Measurements from ENCODE around the gene CD8A.
"Not testable (repeated sequence)": the region's sequence is repeated elsewhere in the genome, so short reads cannot be mapped to it uniquely, and the experiment has no call there.

Gene CD8A

DNA sequence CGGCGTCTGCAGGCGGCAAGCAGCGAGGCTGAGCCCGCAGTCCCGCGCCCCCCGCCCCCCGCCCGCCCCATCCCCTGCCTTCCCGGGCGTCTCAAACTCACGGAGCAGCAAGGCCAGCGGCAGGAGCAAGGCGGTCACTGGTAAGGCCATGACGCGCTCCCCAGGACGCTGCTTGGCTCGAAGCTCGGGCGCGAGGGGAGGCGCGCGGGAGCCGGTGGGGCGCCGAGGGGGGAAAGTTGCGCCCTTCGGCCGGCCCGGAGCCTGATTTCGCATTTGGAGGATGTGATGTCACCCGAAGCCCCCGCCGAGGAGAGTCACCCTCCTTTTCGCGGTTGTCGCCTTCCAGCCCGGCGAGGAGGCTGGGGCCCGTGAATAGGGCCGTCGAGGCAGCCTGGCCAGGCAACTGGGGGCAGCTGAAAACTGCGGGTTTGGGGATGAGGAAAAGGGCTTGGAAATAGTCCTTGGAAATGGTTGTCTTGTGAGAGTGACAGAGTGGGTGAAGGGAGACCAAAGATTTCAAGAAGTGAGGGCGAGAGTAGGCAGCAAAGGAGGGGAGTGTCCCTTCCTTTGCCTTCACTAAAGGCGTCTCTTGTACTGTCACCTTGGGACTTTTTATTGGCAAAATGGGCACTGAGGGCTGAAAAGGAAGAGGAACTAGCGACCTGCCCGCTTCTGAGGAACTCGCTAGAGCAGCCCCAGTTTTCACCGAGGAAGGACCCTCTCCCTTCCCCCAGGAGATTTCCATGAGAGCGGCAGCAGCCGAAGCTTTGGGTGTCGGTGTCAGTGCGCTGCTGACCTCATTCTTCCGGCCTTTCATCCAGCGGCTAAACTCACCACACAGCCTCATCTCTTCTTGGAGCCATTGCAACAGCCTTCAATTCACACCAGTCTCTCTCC, at the start of gene CD8A:
Gene CD8A, minus strand, starts transcription at position 238 of the 897 bp plus-strand sequence. Its CDS starts 88 bp downstream, at position 150.
- no peak for DNase-seq

GRCh38 chr2:86839871-86840548, 49.3 kb upstream of the CD8A start:
- DNase-seq, result not testable (repeated sequence)

DNA sequence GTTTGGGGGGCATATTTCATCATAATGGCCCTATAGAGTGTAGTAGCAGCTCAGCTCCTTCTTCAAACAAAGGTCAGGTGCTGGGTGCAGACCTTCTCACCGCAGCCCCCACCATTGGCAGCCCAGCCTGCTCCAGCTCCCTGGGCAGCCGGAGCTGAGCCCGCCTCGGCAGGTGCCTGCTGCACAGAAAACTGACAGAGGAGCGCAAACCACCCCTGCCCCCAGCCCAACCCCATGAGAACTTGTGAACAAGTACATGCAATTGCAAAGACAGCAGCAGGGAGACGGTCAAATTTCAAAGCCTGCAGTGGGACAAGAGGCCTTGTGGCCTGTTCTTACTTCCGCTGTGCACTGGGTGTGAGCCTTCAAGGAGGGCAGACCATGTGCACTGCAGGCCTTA, 48.7 kb upstream of the CD8A start:
- not testable (repeated sequence) for DNase-seq

GRCh38 chr2:86837714-86838113, 47.0 kb upstream of the CD8A start:
- not testable (repeated sequence) for DNase-seq

- peak; percentile 75 for DNase-seq
These were observed 46.4 kb upstream of the CD8A start for GRCh38 chr2:86836915-86837695.

DNA sequence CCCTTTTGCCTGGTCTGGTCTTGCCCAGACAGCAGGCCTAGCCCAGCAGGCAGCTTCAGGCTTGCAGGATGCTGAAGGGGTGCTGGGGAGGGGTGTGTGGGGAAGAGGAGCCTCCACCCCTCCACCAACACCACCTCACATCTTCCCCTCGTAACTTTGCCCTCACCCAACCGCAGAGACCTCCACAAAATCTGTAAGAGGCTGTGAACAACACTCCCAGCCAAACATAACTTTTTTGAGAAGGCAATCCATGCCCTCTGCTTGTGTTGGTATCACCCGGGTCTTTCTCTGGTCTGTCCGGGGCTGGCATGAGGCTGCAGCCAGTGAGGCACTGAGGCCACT, 44.8 kb upstream of the CD8A start:
- DNase-seq, result not testable (repeated sequence)

DNA sequence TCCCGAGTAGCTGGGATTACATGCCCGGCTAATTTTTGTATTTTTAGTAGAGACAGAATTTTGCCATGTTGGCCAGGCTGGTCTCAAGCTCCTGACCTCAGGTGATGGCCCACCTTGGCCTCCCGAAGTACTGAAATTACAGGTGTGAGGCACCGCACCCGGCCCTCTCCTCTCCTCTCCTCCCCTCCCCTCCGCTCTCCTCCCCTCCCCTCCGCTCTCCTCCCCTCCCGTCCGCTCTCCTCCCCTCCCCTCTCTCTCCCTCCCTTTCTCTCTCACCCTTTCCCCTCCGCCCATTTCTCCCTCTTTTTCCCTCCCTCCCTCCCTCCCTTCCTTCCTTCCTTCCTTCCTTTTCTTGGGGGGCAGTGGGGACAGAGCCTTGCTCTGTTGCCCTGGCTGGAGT, 42.6 kb upstream of the CD8A start:
- DNase-seq, result no peak

GRCh38 chr2:86832334-86833096, 41.8 kb upstream of the CD8A start:
- no peak for DNase-seq

DNA sequence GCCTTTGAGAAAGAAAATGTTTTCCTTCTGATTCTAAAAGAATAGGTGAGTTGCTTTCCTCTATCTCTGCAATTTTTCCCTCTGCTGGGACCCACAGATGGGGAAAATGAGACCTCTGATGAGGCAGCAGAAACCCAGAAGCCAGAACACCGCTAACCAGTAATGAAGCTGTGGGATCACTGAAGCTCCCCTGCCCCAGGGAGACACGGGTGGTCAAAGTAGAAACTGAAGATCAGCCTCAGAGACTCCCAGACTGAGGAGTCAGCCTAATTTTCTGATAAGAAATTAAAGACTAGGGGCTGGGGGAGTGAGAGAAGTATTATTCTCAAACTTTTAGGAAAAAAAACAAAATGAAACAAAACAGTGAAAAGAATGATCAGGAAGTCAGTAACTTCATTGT, 40.8 kb upstream of the CD8A start:
- DNase-seq, result no peak

GRCh38 chr2:86826951-86827350, 36.2 kb upstream of the CD8A start:
- no peak for DNase-seq

DNA sequence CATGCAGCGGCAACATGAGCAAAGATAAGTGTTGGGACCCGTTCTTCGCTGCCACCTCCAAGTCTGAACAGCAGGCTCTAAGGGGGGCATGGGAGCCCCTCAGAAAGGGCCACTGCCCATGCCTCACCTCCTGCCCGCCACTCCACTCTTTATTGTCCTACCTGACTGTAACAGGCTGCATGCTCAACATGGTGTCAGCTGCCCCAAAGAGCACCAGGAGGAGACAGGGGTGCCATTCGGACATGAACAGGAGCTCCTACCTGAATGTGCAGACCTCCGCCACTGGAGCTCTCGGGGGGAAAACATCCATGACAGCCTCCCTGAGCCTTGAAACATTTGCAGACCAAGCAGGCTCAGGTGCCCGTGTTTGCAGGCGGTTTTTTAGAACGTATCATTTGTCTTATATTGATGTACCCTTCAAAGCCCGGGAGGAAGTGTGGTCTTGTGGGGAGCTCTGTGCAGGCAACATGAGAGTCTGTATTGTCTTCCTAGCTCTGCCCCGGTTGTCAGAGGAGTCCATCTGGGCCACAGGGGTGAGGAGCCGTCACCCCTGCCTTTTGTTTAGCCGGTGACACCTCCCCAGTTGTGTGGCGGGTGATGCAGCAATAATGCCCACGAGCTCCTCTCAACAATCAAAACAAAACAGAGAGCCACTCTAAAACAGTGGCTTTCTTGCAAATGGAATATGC, 35.1 kb upstream of the CD8A start:
- no peak for DNase-seq

- no peak for DNase-seq
These were observed 34.5 kb upstream of the CD8A start for GRCh38 chr2:86825036-86825692.

- no peak for DNase-seq
These were observed 32.1 kb upstream of the CD8A start for GRCh38 chr2:86822668-86823345.

DNA sequence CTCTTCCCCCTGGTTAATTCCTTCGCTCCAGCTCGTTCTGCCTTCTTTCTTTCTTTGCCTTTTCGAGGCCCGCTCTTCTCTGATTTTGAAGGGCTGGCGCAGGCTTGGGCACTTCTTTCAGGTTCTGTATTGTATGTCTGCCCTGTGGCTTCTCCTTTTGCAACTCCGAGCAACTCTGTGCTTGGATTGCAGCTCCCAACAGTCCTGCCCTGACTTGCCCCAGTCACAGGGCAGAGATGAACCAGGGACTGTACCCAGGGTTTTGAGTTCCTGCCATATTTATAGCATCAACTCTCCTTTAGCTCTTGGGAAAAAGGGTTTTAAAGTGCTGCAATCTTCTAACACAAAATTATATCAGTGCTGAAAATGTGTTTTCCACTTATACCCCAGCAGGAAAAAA, 31.1 kb upstream of the CD8A start:
- DNase-seq, result no peak

DNA sequence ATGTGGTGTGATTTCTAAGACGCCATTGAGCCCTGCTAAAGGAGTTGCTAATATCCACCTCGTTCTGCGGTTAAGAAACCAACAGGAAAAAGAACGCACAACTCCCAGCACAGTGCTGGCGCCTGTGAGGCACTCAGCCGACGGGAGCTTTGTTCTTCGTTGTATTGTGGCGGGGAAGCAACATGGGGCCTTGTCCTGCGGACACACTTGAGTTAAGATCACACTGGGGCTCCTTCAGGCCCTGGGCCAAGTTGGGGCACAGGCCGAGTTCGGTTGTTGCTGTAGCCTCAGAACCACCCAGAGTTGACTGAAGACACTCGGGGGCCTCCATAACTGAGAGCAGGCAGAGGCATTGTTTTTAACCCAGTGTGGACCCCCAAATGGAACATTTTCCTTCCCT, 30.6 kb upstream of the CD8A start:
- no peak for DNase-seq

GRCh38 chr2:86818957-86819356, 28.2 kb upstream of the CD8A start:
- no peak for DNase-seq

DNA sequence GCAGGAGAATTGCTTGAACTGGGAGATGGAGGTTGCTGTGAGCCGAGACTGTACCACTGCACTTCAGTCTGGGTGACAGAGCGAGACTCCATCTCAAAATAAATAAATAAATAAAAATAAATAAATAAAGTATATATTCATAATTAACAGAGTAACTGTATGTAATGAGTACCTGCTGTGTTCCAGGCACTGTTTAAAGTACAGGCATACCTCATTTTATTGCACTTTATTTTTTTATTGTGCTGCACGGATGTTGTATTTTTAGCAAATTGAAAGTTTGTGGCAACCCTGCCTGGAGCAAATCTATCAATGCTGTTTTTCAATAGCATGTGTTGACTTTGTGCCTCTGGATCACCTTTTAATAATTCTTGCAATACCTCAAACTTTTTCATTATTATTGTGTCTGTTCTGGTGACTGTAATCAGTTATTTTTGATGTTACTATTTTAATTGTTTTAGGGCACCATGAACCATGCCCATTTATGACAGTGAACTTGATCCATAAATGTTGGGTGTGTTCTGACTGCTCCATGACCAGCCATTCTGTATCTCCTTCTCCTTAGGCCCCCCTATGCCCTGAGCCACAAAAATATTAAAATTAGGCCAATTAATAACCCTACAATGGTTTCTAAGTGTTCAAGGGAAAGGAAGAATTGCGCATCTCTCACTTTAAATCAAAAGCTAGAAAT, 27.5 kb upstream of the CD8A start:
- no peak for DNase-seq

DNA sequence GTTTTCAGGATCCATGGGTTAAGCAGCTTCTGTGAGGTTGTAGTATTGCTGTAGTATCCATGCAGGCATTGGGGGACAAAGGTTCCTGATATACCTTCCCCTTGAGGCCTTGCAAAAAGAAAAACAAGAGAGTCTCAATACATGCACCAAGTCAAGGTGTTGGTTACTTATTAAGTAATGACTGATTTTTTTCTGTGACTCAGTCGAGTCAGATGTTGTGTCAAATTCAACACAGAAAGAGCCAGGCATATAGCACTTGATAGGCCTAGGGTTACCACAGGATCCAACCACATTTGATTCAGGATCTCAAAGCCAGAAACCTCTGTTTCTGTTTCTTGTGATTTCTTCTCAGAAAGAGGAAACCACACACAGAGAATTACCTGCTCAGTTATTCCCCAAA, 24.9 kb upstream of the CD8A start:
- DNase-seq, result no peak

DNA sequence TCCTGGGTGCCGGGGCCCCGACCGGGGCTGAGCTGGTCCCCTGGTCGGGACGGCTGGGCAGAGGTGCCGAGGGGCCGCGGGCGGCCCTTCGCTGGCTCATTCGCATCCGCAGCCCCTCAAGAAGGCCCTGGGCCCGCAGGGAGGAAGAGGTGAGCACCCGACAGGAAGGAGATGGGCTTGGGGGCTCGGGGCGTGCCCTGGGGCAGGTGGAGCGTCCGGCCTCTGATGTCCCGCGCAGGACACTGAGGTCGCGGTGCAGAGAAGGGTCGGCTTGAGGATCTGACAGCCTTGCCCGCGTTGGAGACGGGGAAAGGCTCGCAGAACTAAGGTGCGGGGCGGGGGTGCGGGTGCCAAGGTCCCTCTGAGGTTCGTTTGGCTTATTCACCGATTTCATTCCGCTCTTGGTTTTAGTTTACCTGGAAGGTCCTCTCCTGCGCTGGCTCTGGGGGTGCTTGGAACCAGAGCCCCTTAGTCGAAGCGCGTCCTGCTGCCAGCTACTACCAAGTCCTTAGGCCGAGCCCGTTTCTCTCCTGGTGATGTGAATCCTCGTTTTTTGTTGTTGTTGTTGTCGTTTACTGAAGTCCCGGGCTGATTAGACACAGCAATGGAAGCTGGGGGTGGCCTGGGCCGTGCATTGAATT, 18.9 kb upstream of the CD8A start:
- DNase-seq, result no peak
